ENCODE results near the gene TRIM28. TPM values are rescaled to one million over a fixed set of nuclear protein-coding genes. Genes with fewer than 3 reads are reported as not detected.
A peak's percentile ranks its signal among the peaks of the same experiment; 100 is the strongest.

TRIM28 gene
- total RNA-seq, 1 donor from 2014 or later = 1,000 TPM

DNA sequence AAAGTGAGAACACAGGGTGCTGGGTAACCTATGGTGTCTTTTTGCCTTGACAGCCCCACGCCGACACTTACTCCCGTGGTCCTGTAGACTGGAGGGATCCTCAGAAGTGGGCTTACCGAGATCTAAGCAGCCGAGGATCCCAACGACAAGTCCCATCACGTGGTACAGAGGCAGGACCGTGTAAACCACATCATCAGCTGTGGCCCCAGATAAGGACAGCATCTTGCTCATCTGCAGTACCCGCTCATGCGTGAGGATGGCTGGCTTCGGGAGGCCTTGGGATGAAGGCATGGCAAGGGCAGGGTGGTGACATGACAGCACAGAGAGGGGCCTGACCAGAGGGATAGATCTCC is 34.2 kb upstream of the TRIM28 start:
- peaks cover 9% of the 10 kb centered on the region for H3K9me3 Mint-ChIP-seq
- H3K36me3 Mint-ChIP-seq (ENCODE audit: low read depth) = peaks cover 12% of the 10 kb centered on the region
- TF ChIP-seq, protein P1, sequence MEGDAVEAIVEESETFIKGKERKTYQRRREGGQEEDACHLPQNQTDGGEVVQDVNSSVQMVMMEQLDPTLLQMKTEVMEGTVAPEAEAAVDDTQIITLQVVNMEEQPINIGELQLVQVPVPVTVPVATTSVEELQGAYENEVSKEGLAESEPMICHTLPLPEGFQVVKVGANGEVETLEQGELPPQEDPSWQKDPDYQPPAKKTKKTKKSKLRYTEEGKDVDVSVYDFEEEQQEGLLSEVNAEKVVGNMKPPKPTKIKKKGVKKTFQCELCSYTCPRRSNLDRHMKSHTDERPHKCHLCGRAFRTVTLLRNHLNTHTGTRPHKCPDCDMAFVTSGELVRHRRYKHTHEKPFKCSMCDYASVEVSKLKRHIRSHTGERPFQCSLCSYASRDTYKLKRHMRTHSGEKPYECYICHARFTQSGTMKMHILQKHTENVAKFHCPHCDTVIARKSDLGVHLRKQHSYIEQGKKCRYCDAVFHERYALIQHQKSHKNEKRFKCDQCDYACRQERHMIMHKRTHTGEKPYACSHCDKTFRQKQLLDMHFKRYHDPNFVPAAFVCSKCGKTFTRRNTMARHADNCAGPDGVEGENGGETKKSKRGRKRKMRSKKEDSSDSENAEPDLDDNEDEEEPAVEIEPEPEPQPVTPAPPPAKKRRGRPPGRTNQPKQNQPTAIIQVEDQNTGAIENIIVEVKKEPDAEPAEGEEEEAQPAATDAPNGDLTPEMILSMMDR (conservative IDR thresholded peaks at IDR 0.05) = no peak
- H3K4me1 Mint-ChIP-seq = peaks cover 15% of the 10 kb centered on the region
- no peaks in the 10 kb centered on the region for H3K27me3 Mint-ChIP-seq (ENCODE audit: low read depth)
- no peak overlapping the region for H3K27ac Mint-ChIP-seq (ENCODE audit: unreplicated experiment)
- peak overlapping the region; percentile 7 for H3K4me3 Mint-ChIP-seq
- DNase-seq (ENCODE audit: low read depth, low spot score) = no peak

DNA sequence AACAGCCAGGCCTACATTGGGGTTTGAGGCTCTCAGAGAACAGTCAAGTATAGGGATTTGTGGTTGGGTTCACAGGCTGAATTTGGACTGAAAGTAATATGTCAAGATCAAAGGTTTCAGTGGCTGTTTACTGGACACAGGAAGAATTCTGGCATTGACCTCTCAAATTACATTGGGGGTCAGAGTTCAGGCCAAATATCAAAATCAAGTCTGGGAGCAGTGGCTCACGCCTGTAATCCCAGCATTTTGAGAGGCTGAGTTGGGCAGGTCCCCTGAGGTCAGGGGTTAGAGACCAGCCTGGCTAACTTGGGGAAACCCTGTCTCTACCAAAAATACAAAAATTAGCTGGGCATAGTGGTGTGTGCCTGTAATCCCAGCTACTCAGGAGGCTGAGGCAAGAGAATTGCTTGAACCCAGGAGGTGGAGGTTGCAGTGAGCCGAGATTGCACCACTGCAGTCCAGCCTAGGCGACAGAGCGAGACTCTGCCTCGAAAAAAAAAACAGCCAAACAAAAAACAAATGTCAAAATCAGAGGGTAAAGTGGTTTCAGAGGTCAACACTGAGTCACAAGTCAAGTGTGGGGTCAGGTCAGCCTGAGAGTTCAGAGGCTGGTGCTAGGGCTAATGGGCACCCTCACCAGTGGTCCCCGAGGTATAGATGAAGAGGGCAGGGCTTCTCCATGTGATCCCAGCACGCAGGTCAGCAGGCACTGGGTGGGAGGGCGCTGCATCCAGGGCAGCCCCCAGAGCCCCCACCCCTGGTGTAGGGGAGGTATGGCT is 33.6 kb upstream of the TRIM28 start:
- Mint-ChIP-seq H3K27me3 (ENCODE audit: low read depth) (no peaks in the 10 kb centered on the region), H3K4me1 (peaks cover 16% of the 10 kb centered on the region), H3K36me3 (ENCODE audit: low read depth) (peaks cover 12% of the 10 kb centered on the region), H3K4me3 (peak overlapping the region; percentile 31), H3K27ac (ENCODE audit: unreplicated experiment) (no peak overlapping the region), H3K9me3 (peaks cover 9% of the 10 kb centered on the region)
- no peak for DNase-seq (ENCODE audit: low read depth, low spot score)
- TF ChIP-seq, protein P1 (conservative IDR thresholded peaks at IDR 0.05) = no peak

DNA sequence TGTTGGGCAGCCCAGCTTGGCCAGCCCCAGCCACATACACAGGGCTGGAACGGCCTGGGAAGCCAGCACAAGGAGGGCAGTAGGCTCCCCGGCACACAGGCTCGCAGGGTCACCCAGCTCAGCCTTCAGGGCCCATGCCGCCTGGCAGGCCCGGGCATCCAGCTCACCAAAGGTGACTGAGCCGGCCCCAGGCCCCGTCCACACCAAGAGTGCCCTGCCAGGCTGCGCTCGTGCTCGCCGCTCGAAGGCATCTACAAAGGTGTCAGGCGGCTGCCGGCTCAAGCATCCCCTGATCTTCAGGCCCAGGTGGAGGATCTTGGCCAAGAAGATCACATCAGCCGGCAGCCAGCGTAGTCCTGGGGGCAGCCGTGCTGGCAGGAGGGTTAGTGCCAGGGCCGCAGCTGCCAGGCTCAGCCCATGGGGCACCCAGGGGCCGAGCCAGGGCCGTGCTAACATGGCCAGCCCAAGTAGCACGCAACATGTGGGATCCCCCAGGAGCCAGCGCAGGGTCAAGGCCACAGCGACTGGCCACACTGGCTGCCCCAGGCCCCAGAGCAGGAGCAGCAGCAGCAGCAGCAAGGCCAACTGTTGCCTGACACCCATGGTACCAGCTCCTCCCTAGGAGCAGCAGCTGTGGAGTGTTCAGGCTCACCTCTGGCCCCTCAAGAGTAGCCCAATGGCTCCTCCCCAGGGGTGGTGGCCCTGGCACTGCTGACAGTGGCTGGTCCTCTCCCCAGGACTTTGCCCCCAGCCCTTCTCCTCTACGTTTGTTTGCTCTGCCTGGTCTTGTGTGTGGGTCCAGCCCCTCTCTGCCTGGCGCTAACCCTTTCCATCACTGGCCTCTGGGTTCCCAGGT is 32.3 kb upstream of the TRIM28 start, which contains the start of gene SLC27A5:
TSS of gene SLC27A5 (minus strand) at position 640 of the 856 bp plus-strand sequence. CDS start at position 603, 37 bp downstream.
- H3K4me1 Mint-ChIP-seq = peaks cover 22% of the 10 kb centered on the region
- DNase-seq (ENCODE audit: low read depth, low spot score) = no peak
- TF ChIP-seq, protein P1 (conservative IDR thresholded peaks at IDR 0.05) = no peak
- H3K27me3 Mint-ChIP-seq (ENCODE audit: low read depth) = no peaks in the 10 kb centered on the region
- peaks cover 17% of the 10 kb centered on the region for H3K36me3 Mint-ChIP-seq (ENCODE audit: low read depth)
- H3K27ac Mint-ChIP-seq (ENCODE audit: unreplicated experiment) = no peak within 1 kb of the TSS
- peak within 1 kb of the TSS; percentile 41 for H3K4me3 Mint-ChIP-seq
- peaks cover 9% of the 10 kb centered on the region for H3K9me3 Mint-ChIP-seq

DNA sequence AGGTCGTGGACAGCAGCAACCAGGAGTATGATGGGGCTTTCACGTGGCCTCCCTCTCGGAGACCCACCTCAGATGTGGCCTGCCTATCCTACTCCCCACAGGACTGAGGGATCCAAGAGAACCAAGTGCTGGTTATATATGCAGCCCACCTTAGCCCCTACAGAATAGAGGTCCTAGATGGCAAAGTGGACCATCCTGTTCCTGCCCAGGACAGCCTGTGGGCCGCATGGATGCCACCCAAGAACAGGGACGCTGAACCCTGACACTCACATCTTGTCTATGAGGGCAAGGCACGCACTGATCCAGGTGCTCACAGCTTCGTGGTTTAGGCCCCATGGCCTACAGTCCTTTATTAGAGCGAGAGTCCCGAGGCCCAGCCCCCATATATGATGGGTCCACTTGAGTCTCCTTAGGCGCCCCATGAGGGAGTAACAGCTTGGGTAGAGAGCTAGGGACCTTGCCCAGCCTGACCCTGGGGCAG is 30.6 kb upstream of the TRIM28 start:
- no peaks in the 10 kb centered on the region for H3K27me3 Mint-ChIP-seq (ENCODE audit: low read depth)
- peak overlapping the region; percentile 41 for H3K4me3 Mint-ChIP-seq
- DNase-seq (ENCODE audit: low read depth, low spot score) = no peak
- TF ChIP-seq, protein P1 (conservative IDR thresholded peaks at IDR 0.05) = no peak
- H3K36me3 Mint-ChIP-seq (ENCODE audit: low read depth) = peaks cover 7% of the 10 kb centered on the region
- no peak overlapping the region for H3K27ac Mint-ChIP-seq (ENCODE audit: unreplicated experiment)
- peaks cover 26% of the 10 kb centered on the region for H3K4me1 Mint-ChIP-seq
- no peaks in the 10 kb centered on the region for H3K9me3 Mint-ChIP-seq

DNA sequence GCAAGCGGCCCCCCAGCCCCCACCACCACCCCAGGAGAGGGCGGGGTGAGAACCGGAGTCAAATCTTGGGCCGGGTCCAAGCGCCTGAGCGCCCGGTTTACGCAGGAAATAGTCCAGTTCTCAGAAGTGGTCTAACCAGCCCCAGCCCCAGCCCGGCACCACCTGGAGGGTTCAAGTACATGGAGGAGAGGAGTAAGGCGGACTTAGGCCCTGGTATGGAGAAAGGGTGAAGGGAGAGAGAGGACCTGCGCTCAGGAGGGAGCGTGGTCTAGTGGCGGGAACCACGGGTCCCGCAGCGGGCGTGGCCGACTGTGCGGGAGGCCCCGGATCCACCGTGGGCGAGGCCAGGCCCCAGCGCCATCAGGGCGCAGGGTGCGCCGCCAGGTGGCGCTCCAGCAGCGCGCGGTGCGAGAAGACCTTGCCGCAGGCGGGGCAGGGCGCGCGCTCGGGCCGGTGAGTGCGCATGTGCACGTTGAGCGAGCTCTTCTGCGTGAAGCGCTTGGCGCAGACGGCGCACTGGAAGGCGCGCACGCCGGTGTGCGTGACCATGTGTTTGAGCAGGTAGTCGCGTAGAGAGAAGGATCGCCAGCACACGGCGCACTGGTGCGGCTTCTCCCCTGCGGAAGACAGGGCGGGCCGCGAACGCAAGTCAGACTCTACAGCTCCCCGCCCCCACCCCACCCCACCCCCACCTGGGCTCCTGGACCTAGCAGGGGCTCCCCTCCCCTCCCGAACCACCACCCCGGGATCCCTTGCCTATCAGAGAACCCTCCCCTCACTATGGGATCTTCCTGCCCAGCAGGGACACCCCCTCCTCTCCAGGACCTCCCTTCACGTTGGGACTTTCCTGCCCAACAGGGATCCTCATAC is 29.9 kb upstream of the TRIM28 start:
- DNase-seq (ENCODE audit: low read depth, low spot score) = peak; percentile 92
- Mint-ChIP-seq H3K27ac (ENCODE audit: unreplicated experiment) (peak overlapping the region; percentile 50), H3K36me3 (ENCODE audit: low read depth) (peaks cover 10% of the 10 kb centered on the region), H3K27me3 (ENCODE audit: low read depth) (peaks cover 2% of the 10 kb centered on the region), H3K4me3 (peak overlapping the region; percentile 87), H3K9me3 (no peaks in the 10 kb centered on the region), H3K4me1 (peaks cover 32% of the 10 kb centered on the region)
- TF ChIP-seq, protein P1 (conservative IDR thresholded peaks at IDR 0.05) = peak; percentile 96

Data from neural crest cell (in vitro differentiated cells).